Transverse colon (tissue), 3 donors: Measurements from ENCODE around the gene SPATA16.

Source experiments
- POLR2A ChIP-seq: fragments of 450-650 bp; IDR thresholded peaks from one replicate; pipeline ENCODE4 v1.6.1; 2016; ENCODE audit warnings: antibody characterized with exemption, mild to moderate bottlenecking, moderate library complexity
- TF ChIP-seq, protein P1 (sequence below), 5 experiments: fragments of 200-600 bp in 3 of 5; fragments of 450-650 bp in 2 of 5; sonication (generic) in 3 of 5; IDR thresholded peaks; 1 replicate in 2 of 5; 2 replicates in 3 of 5; pipeline ENCODE4 v1.5.1; 2016 to 2017; ENCODE audit warnings: antibody characterized with exemption in 5 of 5, inconsistent platforms in 3 of 5, mild to moderate bottlenecking in 2 of 5, moderate library complexity in 1 of 5

- TF ChIP-seq POLR2A = no peak
- TF ChIP-seq, protein P1, sequence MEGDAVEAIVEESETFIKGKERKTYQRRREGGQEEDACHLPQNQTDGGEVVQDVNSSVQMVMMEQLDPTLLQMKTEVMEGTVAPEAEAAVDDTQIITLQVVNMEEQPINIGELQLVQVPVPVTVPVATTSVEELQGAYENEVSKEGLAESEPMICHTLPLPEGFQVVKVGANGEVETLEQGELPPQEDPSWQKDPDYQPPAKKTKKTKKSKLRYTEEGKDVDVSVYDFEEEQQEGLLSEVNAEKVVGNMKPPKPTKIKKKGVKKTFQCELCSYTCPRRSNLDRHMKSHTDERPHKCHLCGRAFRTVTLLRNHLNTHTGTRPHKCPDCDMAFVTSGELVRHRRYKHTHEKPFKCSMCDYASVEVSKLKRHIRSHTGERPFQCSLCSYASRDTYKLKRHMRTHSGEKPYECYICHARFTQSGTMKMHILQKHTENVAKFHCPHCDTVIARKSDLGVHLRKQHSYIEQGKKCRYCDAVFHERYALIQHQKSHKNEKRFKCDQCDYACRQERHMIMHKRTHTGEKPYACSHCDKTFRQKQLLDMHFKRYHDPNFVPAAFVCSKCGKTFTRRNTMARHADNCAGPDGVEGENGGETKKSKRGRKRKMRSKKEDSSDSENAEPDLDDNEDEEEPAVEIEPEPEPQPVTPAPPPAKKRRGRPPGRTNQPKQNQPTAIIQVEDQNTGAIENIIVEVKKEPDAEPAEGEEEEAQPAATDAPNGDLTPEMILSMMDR (IDR thresholded peaks at IDR 0.05) = no peak
Observed at GRCh38 chr3:173043757-173044156, 97.3 kb downstream of the SPATA16 start.
